Neuronal stem cell (in vitro differentiated cells): Measurements from ENCODE around the gene RNF146.

Source experiments
- DNase-seq: peaks from one replicate; pipeline ENCODE4 v3.0.0-alpha.2; 2013; ENCODE audit warnings: low spot score
- H2AFZ ChIP-seq: one replicate; pipeline ENCODE4 v1.6.1; 2013; ENCODE audit warnings: mild to moderate bottlenecking, low read length, inconsistent platforms
- H2AK5ac ChIP-seq: 2 replicates; pipeline ENCODE4 v1.6.1; 2013; ENCODE audit warnings: low read depth, mild to moderate bottlenecking, inconsistent platforms, low read length, moderate library complexity, mixed read lengths
- H2BK120ac ChIP-seq: 2 replicates; pipeline ENCODE4 v1.6.1; 2013; ENCODE audit warnings: low read depth, mild to moderate bottlenecking, inconsistent platforms, low read length, moderate library complexity, mixed read lengths
- H2BK12ac ChIP-seq: one replicate; pipeline ENCODE4 v1.6.1; 2013; ENCODE audit warnings: low read length, inconsistent platforms
- H2BK15ac ChIP-seq: 2 replicates; pipeline ENCODE4 v1.6.1; 2013; ENCODE audit warnings: mild to moderate bottlenecking, low read length, inconsistent platforms, mixed read lengths
- H2BK5ac ChIP-seq: one replicate; pipeline ENCODE4 v1.6.1; 2013; ENCODE audit warnings: inconsistent platforms, mild to moderate bottlenecking, low read length, moderate library complexity
- H3K14ac ChIP-seq: one replicate; pipeline ENCODE4 v1.6.1; 2013; ENCODE audit warnings: low read length, inconsistent platforms
- H3K18ac ChIP-seq: 2 replicates; pipeline ENCODE4 v1.6.1; 2013; ENCODE audit warnings: low read length, inconsistent platforms
- H3K23ac ChIP-seq: 2 replicates; pipeline ENCODE4 v1.6.1; 2013; ENCODE audit warnings: low read depth, mild to moderate bottlenecking, mixed read lengths, low read length, inconsistent platforms; ENCODE audit not compliant: poor library complexity
- H3K27ac ChIP-seq: replicated peaks from 3 replicates; pipeline ENCODE4 v1.5.1; 2013; ENCODE audit warnings: low read length, inconsistent platforms
- H3K27me3 ChIP-seq, 3 experiments: 2 replicates each; pipeline ENCODE4 v1.6.1; 2013; ENCODE audit warnings: low read length in 3 of 3, mild to moderate bottlenecking in 2 of 3, inconsistent platforms in 1 of 3, low read depth in 1 of 3, mixed read lengths in 1 of 3, moderate library complexity in 1 of 3; ENCODE audit not compliant: control insufficient read depth in 3 of 3, insufficient read depth in 3 of 3
- H3K36me3 ChIP-seq, 2 donors: replicated peaks in 1 of 2; 2 replicates each; pipeline ENCODE4 v1.6.1; 2013; ENCODE audit warnings: low read length in 2 of 2; ENCODE audit not compliant: control insufficient read depth in 2 of 2, insufficient read depth in 2 of 2
- H3K4ac ChIP-seq: 2 replicates; pipeline ENCODE4 v1.6.1; 2013; ENCODE audit warnings: inconsistent platforms, mild to moderate bottlenecking, low read length, moderate library complexity
- H3K4me1 ChIP-seq, 2 donors: 1 replicate in 1 of 2; 2 replicates in 1 of 2; pipeline ENCODE4 v1.6.1; 2013; ENCODE audit warnings: low read length in 2 of 2, low read depth in 1 of 2; ENCODE audit not compliant: control insufficient read depth in 2 of 2, insufficient read depth in 1 of 2
- H3K4me2 ChIP-seq: one replicate; pipeline ENCODE4 v1.6.1; 2013; ENCODE audit warnings: mild to moderate bottlenecking, low read length, inconsistent platforms; ENCODE audit not compliant: insufficient read depth, poor library complexity, severe bottlenecking
- H3K4me3 ChIP-seq, 2 donors: 2 replicates each; pipeline ENCODE4 v1.5.1; 2013; ENCODE audit warnings: low read length in 2 of 2, mild to moderate bottlenecking in 2 of 2, inconsistent platforms in 1 of 2, moderate library complexity in 1 of 2
- H3K79me1 ChIP-seq: one replicate; pipeline ENCODE4 v1.6.1; 2013; ENCODE audit warnings: low read depth, mild to moderate bottlenecking, inconsistent platforms, low read length, moderate library complexity
- H3K9ac ChIP-seq: one replicate; pipeline ENCODE4 v1.6.1; 2013; ENCODE audit warnings: mild to moderate bottlenecking, low read depth, low read length, inconsistent platforms; ENCODE audit not compliant: poor library complexity
- H3K9me3 ChIP-seq, 2 donors: replicated peaks in 1 of 2; 2 replicates each; pipeline versions ENCODE3 to v1.6.1; 2013; ENCODE audit warnings: low read length in 2 of 2, mild to moderate bottlenecking in 2 of 2, inconsistent platforms in 1 of 2, low read depth in 1 of 2, mixed read lengths in 1 of 2, moderate library complexity in 1 of 2; ENCODE audit not compliant: control insufficient read depth in 2 of 2, insufficient read depth in 1 of 2
- H4K8ac ChIP-seq: one replicate; pipeline ENCODE4 v1.6.1; 2013; ENCODE audit warnings: low read depth, mild to moderate bottlenecking, inconsistent platforms, low read length, moderate library complexity
- H4K91ac ChIP-seq: one replicate; pipeline ENCODE4 v1.6.1; 2013; ENCODE audit warnings: low read length, low read depth, mild to moderate bottlenecking, inconsistent platforms; ENCODE audit not compliant: poor library complexity
- WGBS, 2 donors: extraction: QIAGEN DNeasy Blood & Tissue Kit; methylation state at CpG; one replicate each; pipeline ENCODE4 v1.1.7; 2013; ENCODE audit warnings: missing lambda C conversion rate in 2 of 2, mixed read lengths in 1 of 2; ENCODE audit not compliant: insufficient read length in 2 of 2, insufficient replicate concordance in 1 of 2; ENCODE audit errors: extremely low coverage in 2 of 2; 5-methylcytosine and 5-hydroxymethylcytosine counted together

Gene RNF146

GRCh38 chr6:127291495-127291894, 24.8 kb downstream of the RNF146 start:
- no peak overlapping the region for H3K23ac ChIP-seq
- H4K8ac ChIP-seq = no peak overlapping the region
- no peak overlapping the region for H2BK12ac ChIP-seq
- no peak overlapping the region for H3K14ac ChIP-seq
- H3K18ac ChIP-seq = no peak overlapping the region
- no peak overlapping the region for H2BK15ac ChIP-seq
- no peak overlapping the region for H4K91ac ChIP-seq
- DNase-seq = no peak
- H3K9me3 ChIP-seq = no peaks in the 10 kb centered on the region
- H2BK120ac ChIP-seq = no peak overlapping the region
- no peak overlapping the region for H2AK5ac ChIP-seq
- no CpG with 5 or more reads among the region's 5 CpGs for WGBS, 2 donors
- no peak overlapping the region for H2BK5ac ChIP-seq
- H3K36me3 ChIP-seq = peaks cover 11 to 98% of the 10 kb centered on the region in 2 donors
- no peak overlapping the region for H2AFZ ChIP-seq
- H3K4ac ChIP-seq = no peak overlapping the region
- H3K4me3 ChIP-seq = no peak overlapping the region
- no peak overlapping the region for H3K4me2 ChIP-seq
- no peaks in the 10 kb centered on the region for H3K27me3 ChIP-seq
- H3K79me1 ChIP-seq = no peaks in the 10 kb centered on the region
- no peak overlapping the region for H3K9ac ChIP-seq
- H3K27ac ChIP-seq = no peak overlapping the region
- no peaks in the 10 kb centered on the region for H3K4me1 ChIP-seq

DNA sequence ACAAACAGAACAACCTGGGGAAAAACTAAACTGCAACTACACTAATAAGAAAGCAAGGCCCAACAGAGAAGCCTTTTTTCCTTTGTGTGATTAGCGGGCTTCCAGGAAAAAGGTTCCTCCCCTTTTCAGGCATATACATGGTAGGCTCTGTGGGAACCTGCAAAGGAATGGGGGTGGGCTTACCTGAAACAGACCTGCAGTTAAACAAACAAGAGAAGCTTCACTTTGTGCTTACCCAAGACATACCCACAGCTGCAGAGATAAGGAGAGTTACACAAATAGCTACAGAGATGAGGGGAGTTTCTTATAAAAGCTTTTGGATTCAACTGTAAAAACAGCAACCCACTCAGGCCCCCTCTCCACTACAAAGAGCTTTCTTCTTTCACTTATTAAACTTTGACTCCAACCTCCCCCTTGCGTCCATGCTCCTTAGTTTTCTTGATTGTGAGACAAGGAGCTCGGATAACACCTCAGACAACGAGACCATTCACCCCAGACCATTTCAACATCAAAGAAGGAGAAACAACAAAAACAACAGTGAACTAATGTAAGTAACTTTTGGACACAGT, 30.9 kb downstream of the RNF146 start:
- no CpG with 5 or more reads among the region's 4 CpGs for WGBS, 2 donors
- Histone ChIP-seq H3K4me1 (no peaks in the 10 kb centered on the region), H2BK120ac (no peak overlapping the region), H3K79me1 (no peaks in the 10 kb centered on the region), H2BK5ac (no peak overlapping the region), H3K4me2 (no peak overlapping the region), H2AK5ac (no peak overlapping the region), H2BK12ac (no peak overlapping the region), H4K91ac (no peak overlapping the region), H3K14ac (no peak overlapping the region), H3K4ac (no peak overlapping the region), H3K4me3 (no peak overlapping the region), H3K9ac (no peak overlapping the region), H3K36me3 (peaks cover 0 to 86% of the 10 kb centered on the region in 2 donors), H3K27me3 (no peaks in the 10 kb centered on the region), H3K23ac (no peak overlapping the region), H2BK15ac (no peak overlapping the region), H2AFZ (no peak overlapping the region), H3K27ac (no peak overlapping the region), H3K18ac (no peak overlapping the region), H4K8ac (no peak overlapping the region), H3K9me3 (peaks cover 0 to 17% of the 10 kb centered on the region in 2 donors)
- no peak for DNase-seq

- H3K9ac ChIP-seq = no peak overlapping the region
- no peak overlapping the region for H3K4me3 ChIP-seq
- H2AFZ ChIP-seq = no peak overlapping the region
- no peaks in the 10 kb centered on the region for H3K79me1 ChIP-seq
- no peak overlapping the region for H3K4me2 ChIP-seq
- H2BK12ac ChIP-seq = no peak overlapping the region
- no peak overlapping the region for H3K18ac ChIP-seq
- peaks cover 0 to 17% of the 10 kb centered on the region in 2 donors for H3K9me3 ChIP-seq
- no peak overlapping the region for H3K14ac ChIP-seq
- H3K27me3 ChIP-seq = no peaks in the 10 kb centered on the region
- no peak overlapping the region for H2BK15ac ChIP-seq
- DNase-seq = no peak
- H2BK120ac ChIP-seq = no peak overlapping the region
- H3K23ac ChIP-seq = no peak overlapping the region
- no peak overlapping the region for H3K27ac ChIP-seq
- H2BK5ac ChIP-seq = no peak overlapping the region
- H3K4ac ChIP-seq = no peak overlapping the region
- peaks cover 0 to 79% of the 10 kb centered on the region in 2 donors for H3K36me3 ChIP-seq
- H4K8ac ChIP-seq = no peak overlapping the region
- no peaks in the 10 kb centered on the region for H3K4me1 ChIP-seq
- H2AK5ac ChIP-seq = no peak overlapping the region
- WGBS, 2 donors = no CpG with 5 or more reads among the region's 2 CpGs
- no peak overlapping the region for H4K91ac ChIP-seq
Observed at GRCh38 chr6:127298475-127298874, 31.8 kb downstream of the RNF146 start.

GRCh38 chr6:127299522-127300240, 33.0 kb downstream of the RNF146 start:
- H4K91ac ChIP-seq = no peak overlapping the region
- no peak overlapping the region for H3K18ac ChIP-seq
- no CpG with 5 or more reads among the region's 4 CpGs for WGBS, 2 donors
- no peak overlapping the region for H2BK5ac ChIP-seq
- H2BK15ac ChIP-seq = no peak overlapping the region
- no peak overlapping the region for H3K9ac ChIP-seq
- H2BK120ac ChIP-seq = no peak overlapping the region
- no peak overlapping the region for H4K8ac ChIP-seq
- H2AK5ac ChIP-seq = no peak overlapping the region
- no peaks in the 10 kb centered on the region for H3K79me1 ChIP-seq
- no peak overlapping the region for H2BK12ac ChIP-seq
- DNase-seq = no peak
- no peak overlapping the region for H2AFZ ChIP-seq
- no peak overlapping the region for H3K27ac ChIP-seq
- peaks cover 0 to 17% of the 10 kb centered on the region in 2 donors for H3K9me3 ChIP-seq
- no peak overlapping the region for H3K14ac ChIP-seq
- peaks cover 0 to 79% of the 10 kb centered on the region in 2 donors for H3K36me3 ChIP-seq
- H3K4me1 ChIP-seq = no peaks in the 10 kb centered on the region
- no peak overlapping the region for H3K4me2 ChIP-seq
- no peaks in the 10 kb centered on the region for H3K27me3 ChIP-seq
- H3K4ac ChIP-seq = no peak overlapping the region
- H3K23ac ChIP-seq = no peak overlapping the region
- H3K4me3 ChIP-seq = no peak overlapping the region
